Measurements from ENCODE around the gene SLC11A2. TPM values are rescaled to one million over a fixed set of nuclear protein-coding genes. Genes with fewer than 3 reads are reported as not detected.
A peak's percentile ranks its signal among the peaks of the same experiment; 100 is the strongest.

SLC11A2 gene
- total and polyA plus RNA-seq, 8 donors, result 19.1 to 52.9 (median 36.6) TPM

- intact Hi-C loops (cut with DNase I), result no loop called here
- no peaks in the 10 kb centered on the region for H3K36me3 ChIP-seq
- ATAC-seq (no peak), FAIRE-seq (no peak), DNase-seq (no peak)
- TF ChIP-seq CTCF (IDR thresholded peaks at IDR 0.05), result no peak
- 84 to 89% methylated on average over 9 of the region's 9 CpGs for WGBS, 2 donors
- peaks cover 8 to 21% (median 20%) of the 10 kb centered on the region in 3 donors for H3K4me1 ChIP-seq
- H3K4me3 ChIP-seq, result no peak overlapping the region
- no peaks in the 10 kb centered on the region for H3K27me3 ChIP-seq
- no peaks in the 10 kb centered on the region for H3K9me3 ChIP-seq
- H3K27ac ChIP-seq, result peak overlapping the region in 1 of 4 donors; percentile 15
Measured at GRCh38 chr12:50936821-50937530, 89.2 kb downstream of the SLC11A2 start.

GRCh38 chr12:50934981-50935807 lies 91.0 kb downstream of the SLC11A2 start:
- Histone ChIP-seq H3K27ac (peak overlapping the region in 2 of 4 donors; percentile 24 to 65), H3K4me3 (no peak overlapping the region), H3K27me3 (no peaks in the 10 kb centered on the region), H3K36me3 (peaks cover 0 to 4% (median 0%) of the 10 kb centered on the region in 3 donors), H3K4me1 (peaks cover 8 to 21% (median 20%) of the 10 kb centered on the region in 3 donors), H3K9me3 (no peaks in the 10 kb centered on the region)
- intact Hi-C loops (cut with DNase I), result no loop called here
- FAIRE-seq (peak; percentile 9), ATAC-seq (peak; percentile 26 to 60 (median 45)), DNase-seq (no peak)
- TF ChIP-seq CTCF (IDR thresholded peaks at IDR 0.05), result no peak
- 45 to 51% methylated on average over 6 of the region's 6 CpGs for WGBS, 2 donors

- ATAC-seq (peak in 3 of 4 donors; percentile 37 to 75 (median 66)), FAIRE-seq (no peak), DNase-seq (no peak)
- Histone ChIP-seq H3K27ac (peak overlapping the region in 2 of 4 donors; percentile 24 to 65), H3K4me3 (no peak overlapping the region), H3K36me3 (peaks cover 0 to 9% (median 0%) of the 10 kb centered on the region in 3 donors), H3K27me3 (no peaks in the 10 kb centered on the region), H3K4me1 (peaks cover 8 to 20% (median 17%) of the 10 kb centered on the region in 3 donors), H3K9me3 (no peaks in the 10 kb centered on the region)
- intact Hi-C loops (cut with DNase I), result no loop called here
- 53 to 58% methylated on average over 3 of the region's 3 CpGs for WGBS, 2 donors
- TF ChIP-seq CTCF (IDR thresholded peaks at IDR 0.05), result no peak
Measured at GRCh38 chr12:50934371-50934851, 91.8 kb downstream of the SLC11A2 start.

- no peak for FAIRE-seq
Measured at GRCh38 chr12:50933459-50934124, 92.6 kb downstream of the SLC11A2 start.

More at GRCh38 chr12:50933459-50934124, 92.6 kb downstream of the SLC11A2 start:
- intact Hi-C loops (cut with DNase I), result no loop called here
- H3K27ac ChIP-seq, result peak overlapping the region in 2 of 4 donors; percentile 10 to 13
- ATAC-seq (peak in 1 of 4 donors; percentile 22), DNase-seq (no peak)
- H3K27me3 ChIP-seq, result no peaks in the 10 kb centered on the region
- no peaks in the 10 kb centered on the region for H3K9me3 ChIP-seq
- H3K36me3 ChIP-seq, result peaks cover 0 to 9% (median 0%) of the 10 kb centered on the region in 3 donors
- H3K4me3 ChIP-seq, result no peak overlapping the region
- H3K4me1 ChIP-seq, result peaks cover 8 to 20% (median 17%) of the 10 kb centered on the region in 3 donors
- 97 to 99% methylated on average over 2 of the region's 2 CpGs for WGBS, 2 donors
- no peak for TF ChIP-seq CTCF (IDR thresholded peaks at IDR 0.05)

Measured in pancreas (tissue), 10 donors.